Loucy (cell line): ENCODE results near the gene SERPINA9.
"Not testable (repeated sequence)": the region's sequence is repeated elsewhere in the genome, so short reads cannot be mapped to it uniquely, and the experiment has no call there.

Source experiments
- H2AFZ ChIP-seq: fragments of 200-600 bp; sonication (generic); 2 replicates; pipeline ENCODE4 v1.6.0; 2016; ENCODE audit warnings: antibody characterized with exemption, mild to moderate bottlenecking, low read length, moderate library complexity
- H3F3A ChIP-seq: fragments of 200-600 bp; 2 replicates; pipeline ENCODE4 v1.6.0; 2016; ENCODE audit warnings: antibody characterized with exemption, low read depth, mild to moderate bottlenecking
- H3K27me3 ChIP-seq: fragments of 200-600 bp; sonication (generic); 2 replicates; pipeline ENCODE4 v1.6.1; 2014; ENCODE audit warnings: low read length, mild to moderate bottlenecking; ENCODE audit not compliant: insufficient read depth, poor library complexity, severe bottlenecking
- H3K36me3 ChIP-seq: fragments of 200-600 bp; sonication (generic); 2 replicates; pipeline ENCODE4 v1.6.1; 2016; ENCODE audit warnings: low read length; ENCODE audit not compliant: insufficient read depth
- H3K4me1 ChIP-seq: fragments of 200-600 bp; sonication (generic); 2 replicates; pipeline ENCODE4 v1.5.1; 2014; ENCODE audit warnings: low read length, mild to moderate bottlenecking; ENCODE audit not compliant: insufficient read depth, poor library complexity, severe bottlenecking
- H3K4me2 ChIP-seq: fragments of 200-600 bp; sonication (generic); 2 replicates; pipeline ENCODE4 v1.6.0; 2014; ENCODE audit warnings: antibody characterized with exemption, low read length, low read depth, mild to moderate bottlenecking; ENCODE audit not compliant: poor library complexity, severe bottlenecking
- H3K4me3 ChIP-seq: fragments of 200-600 bp; sonication (generic); 2 replicates; pipeline ENCODE4 v1.5.1; 2014; ENCODE audit warnings: low read length, mild to moderate bottlenecking, mixed read lengths; ENCODE audit not compliant: poor library complexity, severe bottlenecking
- H3K79me2 ChIP-seq: fragments of 200-600 bp; sonication (generic); 2 replicates; pipeline ENCODE4 v1.6.1; 2014; ENCODE audit warnings: low read length; ENCODE audit not compliant: insufficient read depth
- H3K9ac ChIP-seq: fragments of 200-600 bp; sonication (generic); 2 replicates; pipeline ENCODE4 v1.6.0; 2014; ENCODE audit warnings: mild to moderate bottlenecking, low read depth, low read length, moderate library complexity; ENCODE audit not compliant: poor library complexity, severe bottlenecking
- H3K9me2 ChIP-seq: fragments of 200-600 bp; sonication (generic); replicated peaks from 2 replicates; pipeline ENCODE4 v1.6.1; 2016; ENCODE audit warnings: low read depth, low read length, mixed read lengths
- H3K9me3 ChIP-seq: fragments of 200-600 bp; sonication (generic); 2 replicates; pipeline ENCODE4 v1.6.1; 2014; ENCODE audit warnings: mild to moderate bottlenecking, antibody characterized with exemption, low read length, low read depth; ENCODE audit not compliant: insufficient read depth
- H4K20me1 ChIP-seq: fragments of 200-600 bp; sonication (generic); 2 replicates; pipeline ENCODE4 v1.6.0; 2014; ENCODE audit warnings: antibody characterized with exemption, low read length, mild to moderate bottlenecking; ENCODE audit not compliant: insufficient read depth, poor library complexity, severe bottlenecking
- CTCF ChIP-seq: fragments of 200-600 bp; sonication (generic); conservative IDR thresholded peaks from 2 replicates; pipeline ENCODE4 v1.5.1; 2014; ENCODE audit warnings: mild to moderate bottlenecking, antibody characterized with exemption, low read length
- EZH2phosphoT487 ChIP-seq: fragments of 200-600 bp; IDR thresholded peaks from 2 replicates; pipeline ENCODE4 v1.6.1; 2018; ENCODE audit warnings: antibody characterized with exemption, mild to moderate bottlenecking, moderate library complexity, borderline replicate concordance

The SERPINA9 gene

GRCh38 chr14:94483071-94483451 lies 7.1 kb upstream of the SERPINA9 start:
- TF ChIP-seq CTCF (no peak), EZH2phosphoT487 (no peak)
- no peaks in the 10 kb centered on the region for H3K27me3 ChIP-seq
- H3F3A ChIP-seq, result no peaks in the 10 kb centered on the region
- H3K9ac ChIP-seq, result no peak overlapping the region
- no peaks in the 10 kb centered on the region for H3K4me1 ChIP-seq
- no peaks in the 10 kb centered on the region for H3K9me3 ChIP-seq
- no peaks in the 10 kb centered on the region for H3K9me2 ChIP-seq
- H3K36me3 ChIP-seq, result no peaks in the 10 kb centered on the region
- H2AFZ ChIP-seq, result no peak overlapping the region
- no peak overlapping the region for H3K4me3 ChIP-seq
- H3K4me2 ChIP-seq, result no peak overlapping the region
- H4K20me1 ChIP-seq, result no peaks in the 10 kb centered on the region
- no peaks in the 10 kb centered on the region for H3K79me2 ChIP-seq

GRCh38 chr14:94482132-94483070 lies 6.4 kb upstream of the SERPINA9 start:
- H3K4me3 ChIP-seq, H3K4me2 ChIP-seq, H3K27me3 ChIP-seq, H4K20me1 ChIP-seq, H3K9me3 ChIP-seq, H3K36me3 ChIP-seq, H3K79me2 ChIP-seq, H3F3A ChIP-seq, H3K9me2 ChIP-seq, H3K9ac ChIP-seq, H2AFZ ChIP-seq, H3K4me1 ChIP-seq: not testable (repeated sequence)

DNA sequence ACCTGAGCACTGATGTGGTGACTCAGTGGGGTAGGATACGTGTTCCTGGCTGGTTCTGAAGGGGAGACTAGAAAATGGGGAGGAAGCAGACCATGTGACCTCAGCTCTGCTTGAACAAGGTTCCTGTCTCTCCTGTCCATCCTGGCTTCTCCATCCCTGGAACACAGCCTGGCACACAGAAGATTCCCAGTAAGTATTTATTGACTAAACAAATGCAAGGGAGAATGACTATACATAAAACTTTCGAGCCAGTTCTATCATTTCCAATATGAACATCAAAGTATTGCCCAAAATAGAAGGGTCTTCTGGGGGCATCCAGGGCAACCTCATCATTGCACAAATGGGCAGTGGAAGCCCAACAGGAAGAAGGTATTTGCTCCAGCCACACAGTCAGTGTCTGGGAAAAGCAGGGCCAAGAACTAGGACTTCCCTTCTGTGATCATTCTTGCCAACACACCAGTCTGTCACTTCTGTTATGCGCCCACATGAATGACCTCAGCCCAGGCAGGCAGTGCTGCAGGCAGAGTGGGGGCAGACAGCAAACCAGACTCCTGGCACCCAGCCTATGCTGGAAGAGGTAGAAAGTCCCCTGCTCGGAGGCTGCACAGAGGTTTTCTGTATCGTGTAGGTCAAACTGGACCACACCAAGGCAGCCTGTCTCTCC lies 5.6 kb upstream of the SERPINA9 start:
- TF ChIP-seq CTCF (no peak), EZH2phosphoT487 (no peak)
- Histone ChIP-seq H2AFZ (no peak overlapping the region), H3K4me3 (no peak overlapping the region), H4K20me1 (no peaks in the 10 kb centered on the region), H3K4me2 (no peak overlapping the region), H3K9ac (no peak overlapping the region), H3K9me3 (no peaks in the 10 kb centered on the region), H3F3A (no peaks in the 10 kb centered on the region), H3K9me2 (no peaks in the 10 kb centered on the region), H3K36me3 (no peaks in the 10 kb centered on the region), H3K79me2 (no peaks in the 10 kb centered on the region), H3K27me3 (no peaks in the 10 kb centered on the region), H3K4me1 (no peaks in the 10 kb centered on the region)
